DND-41 (cell line): ENCODE data around the gene TNIK.

Source experiments
- CTCF ChIP-seq: IDR thresholded peaks from 2 replicates; pipeline ENCODE4 v1.5.1; 2012; ENCODE audit warnings: borderline replicate concordance, low read length, moderate library complexity, mild to moderate bottlenecking; ENCODE audit not compliant: poor library complexity, severe bottlenecking; ENCODE audit errors: extremely low read depth
- EZH2 ChIP-seq: IDR thresholded peaks from 3 replicates; pipeline ENCODE4 v1.6.1; 2012; ENCODE audit warnings: borderline replicate concordance, low read depth, mild to moderate bottlenecking, moderate library complexity, low read length, inconsistent platforms; ENCODE audit not compliant: severe bottlenecking

GRCh38 chr3:171459942-171460724 lies at the start of gene TNIK:
- TF ChIP-seq CTCF (no peak), EZH2 (no peak)
